AML-193 (cell line): ENCODE measurements around the gene OPN1MW.
"Not testable (repeated sequence)": the region's sequence is repeated elsewhere in the genome, so short reads cannot be mapped to it uniquely, and the experiment has no call there.

Experiments
- DNase-seq, 2 experiments: peaks; one replicate each; lab custom pipeline; 2025; lab: John Stamatoyannopoulos, UW

OPN1MW gene

GRCh38 chrX:154182296-154182695, at the start of gene OPN1MW:
TSS of gene OPN1MW (plus strand) at chrX:154182596. CDS start at chrX:154182678, 82 bp downstream.
- DNase-seq: not testable (repeated sequence)

- no peak for DNase-seq
Observed at GRCh38 chrX:154135458-154136229, 46.8 kb upstream of the OPN1MW start.

DNA sequence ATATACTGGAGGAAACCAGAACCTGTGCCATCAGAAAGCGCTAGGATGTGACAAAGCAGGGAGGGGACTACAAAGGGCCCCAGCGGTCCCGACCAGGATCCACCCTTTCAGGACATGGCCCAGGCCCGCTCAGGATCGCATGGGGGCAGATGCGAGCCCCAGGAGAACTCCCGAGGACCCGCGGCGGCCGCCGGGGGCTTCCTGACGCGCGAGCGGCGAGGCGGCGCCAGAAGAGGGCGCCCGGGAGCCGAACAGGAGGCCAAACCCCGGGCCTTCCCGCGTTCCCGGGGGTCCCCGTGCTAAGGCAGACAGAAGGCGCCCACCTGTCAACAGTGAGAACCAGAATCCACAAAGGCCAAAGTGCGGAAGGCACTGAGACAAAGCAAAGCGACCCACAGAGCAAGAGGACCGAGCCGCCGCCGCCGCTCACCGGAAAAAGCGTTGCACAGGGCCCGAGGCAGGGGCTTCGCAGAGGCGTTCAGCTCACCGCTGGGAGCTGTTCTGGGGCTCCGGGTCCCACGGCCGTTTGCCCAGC, 45.7 kb upstream of the OPN1MW start:
- DNase-seq: peak; percentile 15 to 24

- DNase-seq: no peak
Observed at GRCh38 chrX:154138857-154139256, 43.5 kb upstream of the OPN1MW start.

DNA sequence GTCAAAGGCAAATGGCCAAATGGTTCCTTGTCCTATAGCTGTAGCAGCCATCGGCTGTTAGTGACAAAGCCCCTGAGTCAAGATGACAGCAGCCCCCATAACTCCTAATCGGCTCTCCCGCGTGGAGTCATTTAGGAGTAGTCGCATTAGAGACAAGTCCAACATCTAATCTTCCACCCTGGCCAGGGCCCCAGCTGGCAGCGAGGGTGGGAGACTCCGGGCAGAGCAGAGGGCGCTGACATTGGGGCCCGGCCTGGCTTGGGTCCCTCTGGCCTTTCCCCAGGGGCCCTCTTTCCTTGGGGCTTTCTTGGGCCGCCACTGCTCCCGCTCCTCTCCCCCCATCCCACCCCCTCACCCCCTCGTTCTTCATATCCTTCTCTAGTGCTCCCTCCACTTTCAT, 42.2 kb upstream of the OPN1MW start:
- DNase-seq: no peak

- no peak for DNase-seq
Observed at GRCh38 chrX:154140742-154141141, 41.7 kb upstream of the OPN1MW start.

- DNase-seq: no peak
Observed at GRCh38 chrX:154142386-154142785, 40.0 kb upstream of the OPN1MW start.

DNA sequence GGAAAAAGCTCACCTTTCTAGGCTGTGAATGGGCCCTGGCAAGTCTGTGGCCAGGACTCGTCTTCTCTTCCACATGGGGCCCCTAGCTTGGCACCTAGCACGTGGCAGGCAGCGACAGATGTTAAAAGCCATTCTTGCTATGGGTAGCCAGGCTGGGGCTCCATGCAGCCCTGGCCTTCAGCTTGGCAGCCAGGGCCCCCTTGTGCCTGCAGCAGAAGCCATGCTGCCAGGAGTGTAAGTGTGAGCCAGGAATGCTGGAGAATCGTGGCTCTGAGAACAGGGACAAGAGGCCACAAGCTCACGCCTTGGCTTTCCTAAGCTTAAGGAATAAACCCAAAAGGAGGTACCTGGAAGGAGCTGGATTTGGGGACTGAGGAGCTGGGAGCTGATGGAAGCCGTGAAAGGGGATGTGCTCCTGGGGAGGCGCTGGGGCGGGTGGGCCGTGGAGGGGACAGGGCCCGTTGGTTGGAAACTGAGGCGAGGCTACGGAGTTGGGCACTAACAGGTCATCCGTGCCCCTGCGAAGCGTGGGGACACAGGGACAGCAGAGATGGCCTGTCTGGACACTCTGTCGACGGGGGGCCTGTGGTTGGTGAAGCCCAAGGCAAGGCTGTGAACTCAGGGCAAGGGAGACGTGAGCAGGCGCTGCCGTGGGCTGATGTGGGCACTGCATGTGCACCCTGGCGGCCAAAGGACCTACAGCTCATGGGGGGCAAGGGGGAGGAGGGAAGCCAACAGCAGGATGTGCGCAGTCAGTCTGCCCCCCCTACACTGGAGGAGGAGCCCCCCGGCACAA, 39.2 kb upstream of the OPN1MW start:
- DNase-seq: no peak

DNA sequence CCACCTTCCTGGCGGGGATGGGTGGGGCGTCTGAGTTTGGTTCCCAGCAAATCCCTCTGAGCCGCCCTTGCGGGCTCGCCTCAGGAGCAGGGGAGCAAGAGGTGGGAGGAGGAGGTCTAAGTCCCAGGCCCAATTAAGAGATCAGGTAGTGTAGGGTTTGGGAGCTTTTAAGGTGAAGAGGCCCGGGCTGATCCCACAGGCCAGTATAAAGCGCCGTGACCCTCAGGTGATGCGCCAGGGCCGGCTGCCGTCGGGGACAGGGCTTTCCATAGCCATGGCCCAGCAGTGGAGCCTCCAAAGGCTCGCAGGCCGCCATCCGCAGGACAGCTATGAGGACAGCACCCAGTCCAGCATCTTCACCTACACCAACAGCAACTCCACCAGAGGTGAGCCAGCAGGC, 38.4 kb upstream of the OPN1MW start, which contains the start of gene OPN1LW:
TSS of gene OPN1LW (plus strand) at position 234 of the 400 bp plus-strand sequence. CDS start at position 275, 41 bp downstream.
- DNase-seq: not testable (repeated sequence)

GRCh38 chrX:154151030-154151429, 31.4 kb upstream of the OPN1MW start:
- DNase-seq: not testable (repeated sequence)

GRCh38 chrX:154156221-154156620, 26.2 kb upstream of the OPN1MW start:
- DNase-seq: not testable (repeated sequence)

- DNase-seq: not testable (repeated sequence)
Observed at GRCh38 chrX:154157207-154157606, 25.2 kb upstream of the OPN1MW start.

DNA sequence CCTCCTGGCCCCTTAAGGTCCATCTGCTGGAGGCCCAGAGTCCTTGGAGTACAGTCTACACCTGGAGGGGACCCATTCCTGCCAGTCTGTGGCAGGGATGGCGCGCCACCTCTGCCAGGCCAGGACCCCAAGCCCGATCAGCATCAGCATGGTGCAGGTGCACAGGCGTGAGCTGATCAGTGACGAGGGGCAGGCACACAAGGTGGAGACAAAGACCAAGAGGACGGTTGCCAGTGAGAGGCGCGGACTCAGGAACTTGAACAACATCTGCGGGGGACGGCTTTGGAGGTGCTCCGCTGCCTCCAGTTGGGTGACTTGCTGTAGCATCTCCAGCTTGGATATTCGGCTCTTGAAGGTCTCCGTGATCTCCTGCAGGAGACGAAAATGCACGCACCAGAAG, 23.1 kb upstream of the OPN1MW start:
- DNase-seq: not testable (repeated sequence)

DNA sequence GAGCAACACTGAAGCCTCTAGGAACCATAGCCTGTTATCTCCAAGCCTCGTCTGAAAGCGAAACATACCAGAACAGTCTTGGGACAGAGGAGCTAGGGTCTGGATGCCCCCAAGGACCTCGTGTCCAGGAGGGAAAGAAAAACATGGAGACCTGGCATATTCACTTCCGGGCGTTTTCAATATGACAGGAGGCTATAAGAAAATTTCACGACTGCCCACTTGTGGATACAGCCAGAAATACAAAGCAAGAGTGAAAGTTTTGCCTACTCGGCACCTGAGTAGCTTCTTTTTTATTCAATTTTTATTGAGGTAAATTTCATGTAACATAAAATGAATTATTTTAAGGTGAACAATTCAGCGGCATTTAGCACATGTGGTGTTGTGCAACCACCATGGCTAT, 17.5 kb upstream of the OPN1MW start:
- not testable (repeated sequence) for DNase-seq

DNA sequence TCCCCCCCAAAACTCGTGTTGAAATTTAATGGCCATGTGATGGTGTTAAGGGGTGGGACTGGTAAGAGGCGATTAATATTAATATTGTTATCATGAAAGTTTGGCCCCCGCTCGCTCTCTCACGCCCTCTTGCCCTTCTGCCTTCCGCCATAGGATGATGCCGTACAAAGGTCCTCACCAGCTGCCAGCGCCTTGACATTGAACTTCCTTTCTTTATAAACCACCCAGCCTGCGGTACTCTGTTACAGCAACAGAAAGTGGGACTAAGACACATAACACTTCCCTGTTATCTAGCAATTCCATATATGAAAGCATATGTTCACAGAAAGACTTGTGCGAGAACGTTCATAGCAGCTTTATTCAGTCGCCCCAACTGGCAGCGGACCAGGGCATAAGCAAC, 14.0 kb upstream of the OPN1MW start:
- not testable (repeated sequence) for DNase-seq

DNA sequence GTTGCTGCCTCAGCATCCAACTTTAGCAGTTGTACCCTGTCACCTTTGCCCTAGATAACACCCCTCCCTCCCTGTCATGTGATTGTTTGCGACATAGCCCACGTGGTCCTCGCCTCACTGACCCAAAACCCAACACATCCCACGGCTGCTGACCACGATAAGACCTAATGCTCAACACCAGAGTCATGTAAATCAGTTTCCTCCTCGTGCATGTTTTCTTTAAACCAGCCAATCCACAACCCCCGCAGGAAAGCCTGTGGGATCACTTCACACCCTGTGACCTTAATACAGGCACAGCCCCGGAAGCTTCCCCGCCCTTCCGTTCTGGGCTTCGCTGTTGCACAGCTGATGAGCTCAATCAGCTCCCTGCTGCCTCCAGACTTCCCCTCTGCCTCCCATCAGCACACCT, 9.9 kb upstream of the OPN1MW start:
- DNase-seq: not testable (repeated sequence)

DNA sequence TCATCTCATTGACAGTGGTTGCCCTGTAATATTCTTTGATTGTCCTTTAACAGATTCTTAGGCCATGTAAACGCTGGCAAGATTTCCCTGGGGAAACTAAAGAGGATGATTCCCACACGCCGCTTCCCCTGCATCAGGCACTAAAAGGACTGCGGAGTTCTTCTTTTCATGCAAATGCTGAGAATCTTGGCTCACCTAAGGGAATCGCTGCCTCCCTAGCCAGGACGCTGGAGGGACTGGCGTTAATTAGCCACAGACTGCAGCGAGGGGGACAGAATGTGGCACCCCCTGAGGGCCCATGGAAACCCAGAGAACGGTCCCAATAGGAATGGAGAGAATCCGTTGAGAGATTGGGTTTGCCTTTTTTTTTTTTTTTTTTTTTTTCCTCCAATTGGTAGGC, 8.0 kb upstream of the OPN1MW start:
- not testable (repeated sequence) for DNase-seq

DNA sequence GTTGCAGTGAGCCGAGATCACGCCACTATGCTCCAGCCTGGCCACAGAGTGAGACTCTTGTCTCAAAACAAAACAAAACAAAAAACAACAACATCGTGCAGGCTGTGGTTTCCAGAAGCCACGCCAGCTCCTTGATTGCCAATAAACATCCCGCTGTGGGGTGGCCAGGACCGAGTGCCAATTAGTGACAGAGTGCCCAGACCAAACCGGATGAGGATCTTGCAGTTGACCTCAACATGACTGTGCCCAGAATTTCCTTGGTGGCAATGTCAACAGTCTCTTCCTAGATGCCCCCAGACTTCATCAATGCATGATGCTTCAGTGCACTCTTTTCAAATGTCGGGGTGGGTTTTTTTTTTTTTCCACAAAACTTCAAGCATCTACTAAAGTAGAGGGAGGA, 1.4 kb downstream of the OPN1MW start:
- DNase-seq: not testable (repeated sequence)

- not testable (repeated sequence) for DNase-seq
Observed at GRCh38 chrX:154192846-154193245, 10.4 kb downstream of the OPN1MW start.

DNA sequence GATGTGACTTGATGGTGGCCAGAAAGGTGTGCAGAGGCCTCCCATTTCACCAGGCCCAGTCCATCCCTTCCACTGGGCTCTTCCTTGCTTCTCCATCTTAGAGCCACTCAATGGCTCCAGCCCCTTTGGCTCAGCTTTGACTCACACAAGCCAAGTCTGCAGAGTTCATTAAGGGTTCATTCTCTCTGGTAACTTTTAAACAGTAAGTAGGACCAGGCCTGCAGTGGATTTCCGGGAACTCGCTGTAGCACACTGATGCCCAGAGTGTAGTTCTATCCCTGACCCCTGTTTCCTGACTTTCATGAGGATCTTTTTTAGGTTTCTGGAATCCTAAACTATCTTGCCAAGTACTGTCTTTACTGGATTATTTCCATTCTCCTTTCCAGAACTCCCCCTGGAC, 11.9 kb downstream of the OPN1MW start:
- not testable (repeated sequence) for DNase-seq

- not testable (repeated sequence) for DNase-seq
Observed at GRCh38 chrX:154196466-154196865, 14.1 kb downstream of the OPN1MW start.

DNA sequence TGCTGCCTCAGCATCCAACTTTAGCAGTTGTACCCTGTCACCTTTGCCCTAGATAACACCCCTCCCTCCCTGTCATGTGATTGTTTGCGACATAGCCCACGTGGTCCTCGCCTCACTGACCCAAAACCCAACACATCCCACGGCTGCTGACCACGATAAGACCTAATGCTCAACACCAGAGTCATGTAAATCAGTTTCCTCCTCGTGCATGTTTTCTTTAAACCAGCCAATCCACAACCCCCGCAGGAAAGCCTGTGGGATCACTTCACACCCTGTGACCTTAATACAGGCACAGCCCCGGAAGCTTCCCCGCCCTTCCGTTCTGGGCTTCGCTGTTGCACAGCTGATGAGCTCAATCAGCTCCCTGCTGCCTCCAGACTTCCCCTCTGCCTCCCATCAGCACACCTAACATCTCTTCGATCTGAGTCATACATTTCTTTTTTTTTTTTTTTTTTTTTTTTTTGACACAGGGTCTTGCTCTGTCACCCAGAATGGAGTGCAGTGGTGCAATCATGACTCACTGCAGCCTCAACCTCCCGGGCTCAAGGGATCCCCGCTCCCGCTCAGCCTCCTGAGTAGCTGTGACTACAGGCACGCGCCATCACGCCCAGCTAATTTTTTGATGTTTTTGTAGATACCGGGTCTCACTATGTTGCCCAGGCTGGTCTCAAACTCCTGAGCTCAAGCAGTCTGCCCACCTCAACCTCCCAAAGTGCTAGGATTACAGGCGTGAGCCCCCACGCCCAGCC, 27.4 kb downstream of the OPN1MW start:
- DNase-seq: not testable (repeated sequence)
